Eye (tissue), 1 donor: ENCODE results near the gene MCF2L2.

Experiments used
- DNase-seq: peaks from one replicate; pipeline ENCODE4 v3.0.0-alpha.2; 2015

The MCF2L2 gene

GRCh38 chr3:183287301-183287971 lies 141.0 kb downstream of the MCF2L2 start:
- DNase-seq = no peak

GRCh38 chr3:183285828-183286457 lies 142.5 kb downstream of the MCF2L2 start:
- DNase-seq = no peak

- no peak for DNase-seq
Measured at GRCh38 chr3:183285318-183285717, 143.1 kb downstream of the MCF2L2 start.

- DNase-seq = no peak
Measured at GRCh38 chr3:183284570-183284969, 143.8 kb downstream of the MCF2L2 start.

- no peak for DNase-seq
Measured at GRCh38 chr3:183283886-183284285, 144.5 kb downstream of the MCF2L2 start.

GRCh38 chr3:183281126-183281797 lies 147.2 kb downstream of the MCF2L2 start:
- no peak for DNase-seq

GRCh38 chr3:183279371-183279770 lies 149.0 kb downstream of the MCF2L2 start:
- no peak for DNase-seq

GRCh38 chr3:183278479-183279088 lies 149.8 kb downstream of the MCF2L2 start:
- no peak for DNase-seq

- DNase-seq = no peak
Measured at GRCh38 chr3:183277260-183277659, 151.2 kb downstream of the MCF2L2 start.

- DNase-seq = no peak
Measured at GRCh38 chr3:183275937-183276336, 152.5 kb downstream of the MCF2L2 start.

- peak; percentile 74 for DNase-seq
Measured at GRCh38 chr3:183275418-183275817, 153.0 kb downstream of the MCF2L2 start.

- no peak for DNase-seq
Measured at GRCh38 chr3:183274609-183275008, 153.8 kb downstream of the MCF2L2 start.

- DNase-seq = no peak
Measured at GRCh38 chr3:183272791-183273190, 155.6 kb downstream of the MCF2L2 start.

GRCh38 chr3:183272142-183272541 lies 156.3 kb downstream of the MCF2L2 start:
- DNase-seq = no peak

- DNase-seq = no peak
Measured at GRCh38 chr3:183270344-183270743, 158.1 kb downstream of the MCF2L2 start.

- no peak for DNase-seq
Measured at GRCh38 chr3:183269345-183269744, 159.1 kb downstream of the MCF2L2 start.

GRCh38 chr3:183268366-183268765 lies 160.1 kb downstream of the MCF2L2 start:
- DNase-seq = no peak

- DNase-seq = no peak
Measured at GRCh38 chr3:183267140-183267539, 161.3 kb downstream of the MCF2L2 start.

- DNase-seq = no peak
Measured at GRCh38 chr3:183266454-183266853, 162.0 kb downstream of the MCF2L2 start.

- DNase-seq = peak; percentile 82
Measured at GRCh38 chr3:183265834-183266417, 162.5 kb downstream of the MCF2L2 start.

GRCh38 chr3:183265157-183265642 lies 163.2 kb downstream of the MCF2L2 start:
- peak; percentile 94 for DNase-seq

- peak; percentile 56 for DNase-seq
Measured at GRCh38 chr3:183264268-183264667, 164.2 kb downstream of the MCF2L2 start.

GRCh38 chr3:183262875-183263378 lies 165.5 kb downstream of the MCF2L2 start:
- no peak for DNase-seq
